Liver (tissue), 9 donors: ENCODE data around the gene NDRG2. TPM values are rescaled to one million over a fixed set of nuclear protein-coding genes. Genes with fewer than 3 reads are reported as not detected.

Source experiments
- DNase-seq: peaks from one replicate; pipeline ENCODE4 v3.0.0-alpha.2; 2017; ENCODE audit warnings: low spot score
- H3K27ac ChIP-seq, 2 donors: one replicate each; pipeline ENCODE4 v1.7.0; 2013; ENCODE audit warnings: inconsistent platforms in 2 of 2, low read length in 2 of 2, control low read depth in 1 of 2, low read depth in 1 of 2, mild to moderate bottlenecking in 1 of 2
- H3K27me3 ChIP-seq, 4 donors: one replicate each; pipeline versions ENCODE4 v1.6.1 to v1.7.0; 2013; ENCODE audit warnings: low read length in 3 of 4, inconsistent platforms in 1 of 4, mild to moderate bottlenecking in 1 of 4, moderate library complexity in 1 of 4; ENCODE audit not compliant: control insufficient read depth in 4 of 4, insufficient read depth in 4 of 4
- H3K36me3 ChIP-seq, 4 donors: one replicate each; pipeline versions ENCODE4 v1.6.1 to v1.7.0; 2013; ENCODE audit warnings: low read length in 3 of 4, mild to moderate bottlenecking in 3 of 4, low read depth in 1 of 4, moderate library complexity in 1 of 4; ENCODE audit not compliant: control insufficient read depth in 4 of 4, insufficient read depth in 3 of 4
- H3K4me1 ChIP-seq, 4 donors: one replicate each; pipeline versions ENCODE4 v1.6.1 to v1.7.0; 2013; ENCODE audit warnings: low read length in 3 of 4, mild to moderate bottlenecking in 3 of 4, moderate library complexity in 1 of 4; ENCODE audit not compliant: control insufficient read depth in 4 of 4, insufficient read depth in 4 of 4
- H3K4me3 ChIP-seq, 3 donors: one replicate each; pipeline versions ENCODE4 v1.6.1 to v1.7.0; 2013; ENCODE audit warnings: low read length in 3 of 3, control low read depth in 1 of 3, low read depth in 1 of 3, mild to moderate bottlenecking in 1 of 3
- H3K9ac ChIP-seq, 2 donors: one replicate each; pipeline ENCODE4 v1.7.0; 2013; ENCODE audit warnings: low read length in 2 of 2, mild to moderate bottlenecking in 2 of 2, moderate library complexity in 2 of 2, control low read depth in 1 of 2, low read depth in 1 of 2
- H3K9me3 ChIP-seq, 4 donors: one replicate each; pipeline versions ENCODE4 v1.6.1 to v1.7.0; 2013; ENCODE audit warnings: low read length in 3 of 4; ENCODE audit not compliant: control insufficient read depth in 4 of 4
- ATF3 ChIP-seq: IDR thresholded peaks from 2 replicates; pipeline ENCODE4 v1.6.1; 2016; ENCODE audit warnings: antibody characterized with exemption
- CTCF ChIP-seq: fragments of 150-350 bp; IDR thresholded peaks from 2 replicates; pipeline ENCODE4 v1.5.1; 2017; ENCODE audit warnings: improper control_type of control experiment, low read depth, low read length; ENCODE audit not compliant: missing input control
- EGR1 ChIP-seq, 2 donors: IDR thresholded peaks; 2 replicates each; pipeline ENCODE4 v1.6.1; 2016 to 2018; ENCODE audit warnings: antibody characterized with exemption in 2 of 2, low read depth in 2 of 2
- FOXA1 ChIP-seq: IDR thresholded peaks from 2 replicates; pipeline ENCODE4 v1.6.1; 2016; ENCODE audit warnings: antibody characterized with exemption
- FOXA2 ChIP-seq: IDR thresholded peaks from 2 replicates; pipeline ENCODE4 v1.6.1; 2016; ENCODE audit warnings: antibody characterized with exemption
- GABPA ChIP-seq, 2 donors: IDR thresholded peaks in 1 of 2; conservative IDR thresholded peaks in 1 of 2; 2 replicates each; pipeline ENCODE4 v1.6.1; 2016; ENCODE audit warnings: antibody characterized with exemption in 2 of 2, mild to moderate bottlenecking in 1 of 2, moderate library complexity in 1 of 2
- HNF4A ChIP-seq, 2 donors: conservative IDR thresholded peaks; 2 replicates each; pipeline ENCODE4 v1.6.1; 2016; ENCODE audit warnings: antibody characterized with exemption in 2 of 2, mild to moderate bottlenecking in 2 of 2
- HNF4G ChIP-seq: IDR thresholded peaks from 2 replicates; pipeline ENCODE4 v1.6.1; 2016; ENCODE audit warnings: antibody characterized with exemption
- JUND ChIP-seq, 2 donors: IDR thresholded peaks; 2 replicates each; pipeline ENCODE4 v1.6.1; 2016; ENCODE audit warnings: antibody characterized with exemption in 2 of 2
- MAX ChIP-seq: IDR thresholded peaks from 2 replicates; pipeline ENCODE4 v1.6.1; 2016; ENCODE audit warnings: antibody characterized with exemption
- NR2F2 ChIP-seq: IDR thresholded peaks from 2 replicates; pipeline ENCODE4 v1.6.1; 2016; ENCODE audit warnings: antibody characterized with exemption
- RAD21 ChIP-seq, 2 donors: IDR thresholded peaks; 2 replicates each; pipeline ENCODE4 v1.6.1; 2016; ENCODE audit warnings: antibody characterized with exemption in 2 of 2, mild to moderate bottlenecking in 2 of 2
- RXRA ChIP-seq, 2 donors: IDR thresholded peaks; 2 replicates each; pipeline ENCODE4 v1.6.1; 2017 to 2018; ENCODE audit warnings: antibody characterized with exemption in 2 of 2, mild to moderate bottlenecking in 1 of 2
- SP1 ChIP-seq: IDR thresholded peaks from 2 replicates; pipeline ENCODE4 v1.6.1; 2018; ENCODE audit warnings: antibody characterized with exemption, mild to moderate bottlenecking
- TAF1 ChIP-seq: conservative IDR thresholded peaks from 2 replicates; pipeline ENCODE4 v1.6.1; 2016; ENCODE audit warnings: antibody characterized with exemption, mild to moderate bottlenecking
- YY1 ChIP-seq: IDR thresholded peaks from 2 replicates; pipeline ENCODE4 v1.6.1; 2016; ENCODE audit warnings: antibody characterized with exemption, mild to moderate bottlenecking
- WGBS: extraction: QIAGEN DNeasy Blood & Tissue Kit; methylation state at CpG from one replicate; pipeline ENCODE4 v1.1.7; 2013; 5-methylcytosine and 5-hydroxymethylcytosine counted together
- polyA plus RNA-seq, 2 donors: library from polyadenylated mRNA; stranded (reverse) in 1 of 2; unstranded in 1 of 2; fragments of 200-250 nt in 1 of 2; fragments of >200 nt in 1 of 2; fragmentation: Nextera tagmentation in 1 of 2; extraction: Ambion mirVana in 1 of 2; gene quantifications; one replicate each; pipeline versions ENCODE4 v1.2.1 to v1.2.3, GENCODE V29; 2013 to 2015
- total RNA-seq, 2 donors: library from RNA; depleted of rRNA; stranded (reverse); fragments of >200 nt; gene quantifications; one replicate each; pipeline ENCODE4 v1.2.3, GENCODE V29; 2014
- TF ChIP-seq, protein P1 (sequence below): IDR thresholded peaks from 2 replicates; pipeline ENCODE4 v1.6.1; 2016; ENCODE audit warnings: antibody characterized with exemption, mild to moderate bottlenecking
- TF ChIP-seq, protein P2 (sequence below): IDR thresholded peaks from 2 replicates; pipeline ENCODE4 v1.6.1; 2016; ENCODE audit warnings: antibody characterized with exemption
- donor health status: healthy.
- donor health status: healthy.
- donor health status: healthy.
- donor health status: healthy.
- donor health status: healthy.

NDRG2 gene
- total and polyA plus RNA-seq, 4 donors: 72.9 to 191 (median 132) TPM

DNA sequence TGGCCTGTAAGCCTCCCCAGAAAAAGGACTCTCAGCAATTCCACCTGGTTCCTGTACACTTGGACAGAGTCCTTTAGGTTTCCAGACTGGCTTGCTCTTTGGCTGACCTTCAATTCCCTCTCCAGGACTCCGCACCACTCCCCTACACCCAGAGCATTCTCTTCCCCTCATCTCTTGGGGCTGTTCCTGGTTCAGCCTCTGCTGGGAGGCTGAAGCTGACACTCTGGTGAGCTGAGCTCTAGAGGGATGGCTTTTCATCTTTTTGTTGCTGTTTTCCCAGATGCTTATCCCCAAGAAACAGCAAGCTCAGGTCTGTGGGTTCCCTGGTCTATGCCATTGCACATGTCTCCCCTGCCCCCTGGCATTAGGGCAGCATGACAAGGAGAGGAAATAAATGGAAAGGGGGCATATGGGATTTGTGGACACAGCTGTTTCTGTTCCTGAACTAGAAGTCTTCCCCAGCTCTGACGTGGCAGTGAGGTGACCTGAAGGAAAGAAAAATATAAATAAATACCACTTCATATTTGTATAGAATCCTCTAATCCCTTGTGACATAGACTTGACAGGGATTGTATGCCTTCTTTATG is 18.6 kb upstream of the NDRG2 start:
- no peaks in the 10 kb centered on the region for H3K27me3 ChIP-seq
- H3K9me3 ChIP-seq: no peaks in the 10 kb centered on the region
- 20% methylated on average over 2 of the region's 2 CpGs for WGBS
- TF ChIP-seq, protein P1, sequence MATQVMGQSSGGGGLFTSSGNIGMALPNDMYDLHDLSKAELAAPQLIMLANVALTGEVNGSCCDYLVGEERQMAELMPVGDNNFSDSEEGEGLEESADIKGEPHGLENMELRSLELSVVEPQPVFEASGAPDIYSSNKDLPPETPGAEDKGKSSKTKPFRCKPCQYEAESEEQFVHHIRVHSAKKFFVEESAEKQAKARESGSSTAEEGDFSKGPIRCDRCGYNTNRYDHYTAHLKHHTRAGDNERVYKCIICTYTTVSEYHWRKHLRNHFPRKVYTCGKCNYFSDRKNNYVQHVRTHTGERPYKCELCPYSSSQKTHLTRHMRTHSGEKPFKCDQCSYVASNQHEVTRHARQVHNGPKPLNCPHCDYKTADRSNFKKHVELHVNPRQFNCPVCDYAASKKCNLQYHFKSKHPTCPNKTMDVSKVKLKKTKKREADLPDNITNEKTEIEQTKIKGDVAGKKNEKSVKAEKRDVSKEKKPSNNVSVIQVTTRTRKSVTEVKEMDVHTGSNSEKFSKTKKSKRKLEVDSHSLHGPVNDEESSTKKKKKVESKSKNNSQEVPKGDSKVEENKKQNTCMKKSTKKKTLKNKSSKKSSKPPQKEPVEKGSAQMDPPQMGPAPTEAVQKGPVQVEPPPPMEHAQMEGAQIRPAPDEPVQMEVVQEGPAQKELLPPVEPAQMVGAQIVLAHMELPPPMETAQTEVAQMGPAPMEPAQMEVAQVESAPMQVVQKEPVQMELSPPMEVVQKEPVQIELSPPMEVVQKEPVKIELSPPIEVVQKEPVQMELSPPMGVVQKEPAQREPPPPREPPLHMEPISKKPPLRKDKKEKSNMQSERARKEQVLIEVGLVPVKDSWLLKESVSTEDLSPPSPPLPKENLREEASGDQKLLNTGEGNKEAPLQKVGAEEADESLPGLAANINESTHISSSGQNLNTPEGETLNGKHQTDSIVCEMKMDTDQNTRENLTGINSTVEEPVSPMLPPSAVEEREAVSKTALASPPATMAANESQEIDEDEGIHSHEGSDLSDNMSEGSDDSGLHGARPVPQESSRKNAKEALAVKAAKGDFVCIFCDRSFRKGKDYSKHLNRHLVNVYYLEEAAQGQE: no peak
- TF ChIP-seq HNF4A (conservative IDR thresholded peaks at IDR 0.05) (peak in 1 of 2 donors; percentile 24), RXRA (IDR thresholded peaks at IDR 0.05) (no peak)
- peak overlapping the region; percentile 84 to 86 for H3K27ac ChIP-seq
- no peaks in the 10 kb centered on the region for H3K36me3 ChIP-seq
- H3K4me1 ChIP-seq: peaks cover 26 to 86% (median 66%) of the 10 kb centered on the region in 4 donors
- H3K4me3 ChIP-seq: peak overlapping the region in 1 of 3 donors; percentile 23
- no peak overlapping the region for H3K9ac ChIP-seq
- DNase-seq: no peak

DNA sequence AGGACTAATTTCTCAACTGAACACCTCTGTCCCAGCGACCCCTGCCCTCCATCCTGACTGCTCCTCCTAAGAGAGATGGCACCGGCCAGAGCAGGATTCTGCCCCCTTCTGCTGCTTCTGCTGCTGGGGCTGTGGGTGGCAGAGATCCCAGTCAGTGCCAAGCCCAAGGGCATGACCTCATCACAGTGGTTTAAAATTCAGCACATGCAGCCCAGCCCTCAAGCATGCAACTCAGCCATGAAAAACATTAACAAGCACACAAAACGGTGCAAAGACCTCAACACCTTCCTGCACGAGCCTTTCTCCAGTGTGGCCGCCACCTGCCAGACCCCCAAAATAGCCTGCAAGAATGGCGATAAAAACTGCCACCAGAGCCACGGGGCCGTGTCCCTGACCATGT is 18.1 kb upstream of the NDRG2 start:
- WGBS: 33% methylated on average over 8 of the region's 8 CpGs
- peaks cover 23 to 86% (median 65%) of the 10 kb centered on the region in 4 donors for H3K4me1 ChIP-seq
- no peak overlapping the region for H3K4me3 ChIP-seq
- peak overlapping the region; percentile 84 to 86 for H3K27ac ChIP-seq
- no peaks in the 10 kb centered on the region for H3K9me3 ChIP-seq
- TF ChIP-seq FOXA1 (no peak), EGR1 (IDR thresholded peaks at IDR 0.05; ENCODE audit: low read depth in 2 of 2) (no peak), NR2F2 (no peak), FOXA2 (no peak), HNF4A (conservative IDR thresholded peaks at IDR 0.05) (peak in 1 of 2 donors; percentile 12), JUND (IDR thresholded peaks at IDR 0.05) (peak in 1 of 2 donors; percentile 29), SP1 (peak; percentile 47), GABPA (IDR thresholded peaks at IDR 0.05 in 1 of 2, conservative IDR thresholded peaks at IDR 0.05 in 1 of 2) (no peak), HNF4G (no peak), TAF1 (no peak), RAD21 (IDR thresholded peaks at IDR 0.05) (peak in 1 of 2 donors; percentile 20), CTCF (no peak), MAX (peak; percentile 79), ATF3 (no peak), RXRA (IDR thresholded peaks at IDR 0.05) (peak; percentile 53 to 74), YY1 (no peak)
- TF ChIP-seq, protein P2, sequence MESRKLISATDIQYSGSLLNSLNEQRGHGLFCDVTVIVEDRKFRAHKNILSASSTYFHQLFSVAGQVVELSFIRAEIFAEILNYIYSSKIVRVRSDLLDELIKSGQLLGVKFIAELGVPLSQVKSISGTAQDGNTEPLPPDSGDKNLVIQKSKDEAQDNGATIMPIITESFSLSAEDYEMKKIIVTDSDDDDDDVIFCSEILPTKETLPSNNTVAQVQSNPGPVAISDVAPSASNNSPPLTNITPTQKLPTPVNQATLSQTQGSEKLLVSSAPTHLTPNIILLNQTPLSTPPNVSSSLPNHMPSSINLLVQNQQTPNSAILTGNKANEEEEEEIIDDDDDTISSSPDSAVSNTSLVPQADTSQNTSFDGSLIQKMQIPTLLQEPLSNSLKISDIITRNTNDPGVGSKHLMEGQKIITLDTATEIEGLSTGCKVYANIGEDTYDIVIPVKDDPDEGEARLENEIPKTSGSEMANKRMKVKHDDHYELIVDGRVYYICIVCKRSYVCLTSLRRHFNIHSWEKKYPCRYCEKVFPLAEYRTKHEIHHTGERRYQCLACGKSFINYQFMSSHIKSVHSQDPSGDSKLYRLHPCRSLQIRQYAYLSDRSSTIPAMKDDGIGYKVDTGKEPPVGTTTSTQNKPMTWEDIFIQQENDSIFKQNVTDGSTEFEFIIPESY: no peak
- TF ChIP-seq, protein P1: no peak
- H3K27me3 ChIP-seq: no peaks in the 10 kb centered on the region
- DNase-seq: no peak
- H3K9ac ChIP-seq: no peak overlapping the region
- H3K36me3 ChIP-seq: no peaks in the 10 kb centered on the region
